Measurements from ENCODE around the gene PKP1.
A peak's percentile ranks its signal among the peaks of the same experiment; 100 is the strongest.

Gene PKP1

GRCh38 chr1:201305815-201306214 lies 22.5 kb downstream of the PKP1 start:
- TF ChIP-seq ZFX (IDR thresholded peaks at IDR 0.05) (no peak), CTCF (conservative IDR thresholded peaks at IDR 0.05) (no peak)
- H3K27ac ChIP-seq, result no peak overlapping the region; the same call in 1 of the 2 replicates

GRCh38 chr1:201307231-201307630 lies 23.9 kb downstream of the PKP1 start:
- TF ChIP-seq ZFX (IDR thresholded peaks at IDR 0.05) (no peak), CTCF (conservative IDR thresholded peaks at IDR 0.05) (no peak)
- peak overlapping the region; percentile 84 for H3K27ac ChIP-seq

GRCh38 chr1:201307760-201308499 lies 24.6 kb downstream of the PKP1 start:
- no peak for TF ChIP-seq CTCF (conservative IDR thresholded peaks at IDR 0.05)
- TF ChIP-seq ZFX (IDR thresholded peaks at IDR 0.05), result no peak
- peak overlapping the region; percentile 84 for H3K27ac ChIP-seq

- H3K27ac ChIP-seq, result peak overlapping the region; percentile 84
- TF ChIP-seq ZFX (IDR thresholded peaks at IDR 0.05) (no peak), CTCF (conservative IDR thresholded peaks at IDR 0.05) (peak; percentile 91)
Observed at GRCh38 chr1:201309416-201309815, 26.1 kb downstream of the PKP1 start.

- H3K27ac ChIP-seq, result peak overlapping the region; percentile 84
Observed at GRCh38 chr1:201310251-201310985, 27.1 kb downstream of the PKP1 start.

GRCh38 chr1:201310986-201311355 lies 27.7 kb downstream of the PKP1 start:
- TF ChIP-seq ZFX (IDR thresholded peaks at IDR 0.05) (no peak), CTCF (conservative IDR thresholded peaks at IDR 0.05) (no peak)
- peak overlapping the region; percentile 84 for H3K27ac ChIP-seq

More at GRCh38 chr1:201310251-201310985, 27.1 kb downstream of the PKP1 start:
- TF ChIP-seq CTCF (conservative IDR thresholded peaks at IDR 0.05) (no peak), ZFX (IDR thresholded peaks at IDR 0.05) (no peak)

- no peak overlapping the region; the same call in 1 of the 2 replicates for H3K27ac ChIP-seq
- TF ChIP-seq CTCF (conservative IDR thresholded peaks at IDR 0.05) (no peak), ZFX (IDR thresholded peaks at IDR 0.05) (no peak)
Observed at GRCh38 chr1:201311356-201312011, 28.2 kb downstream of the PKP1 start.

Measured in C4-2B (cell line).